NCI-H2029 (cell line): ENCODE results near the gene TEX11.
"Not testable (repeated sequence)": the region's sequence is repeated elsewhere in the genome, so short reads cannot be mapped to it uniquely, and the experiment has no call there.

Experiments
- DNase-seq: peaks from one replicate; lab custom pipeline; 2025; lab: John Stamatoyannopoulos, UW

The TEX11 gene

GRCh38 chrX:70755850-70756249 lies 152.7 kb downstream of the TEX11 start:
- no peak for DNase-seq

DNA sequence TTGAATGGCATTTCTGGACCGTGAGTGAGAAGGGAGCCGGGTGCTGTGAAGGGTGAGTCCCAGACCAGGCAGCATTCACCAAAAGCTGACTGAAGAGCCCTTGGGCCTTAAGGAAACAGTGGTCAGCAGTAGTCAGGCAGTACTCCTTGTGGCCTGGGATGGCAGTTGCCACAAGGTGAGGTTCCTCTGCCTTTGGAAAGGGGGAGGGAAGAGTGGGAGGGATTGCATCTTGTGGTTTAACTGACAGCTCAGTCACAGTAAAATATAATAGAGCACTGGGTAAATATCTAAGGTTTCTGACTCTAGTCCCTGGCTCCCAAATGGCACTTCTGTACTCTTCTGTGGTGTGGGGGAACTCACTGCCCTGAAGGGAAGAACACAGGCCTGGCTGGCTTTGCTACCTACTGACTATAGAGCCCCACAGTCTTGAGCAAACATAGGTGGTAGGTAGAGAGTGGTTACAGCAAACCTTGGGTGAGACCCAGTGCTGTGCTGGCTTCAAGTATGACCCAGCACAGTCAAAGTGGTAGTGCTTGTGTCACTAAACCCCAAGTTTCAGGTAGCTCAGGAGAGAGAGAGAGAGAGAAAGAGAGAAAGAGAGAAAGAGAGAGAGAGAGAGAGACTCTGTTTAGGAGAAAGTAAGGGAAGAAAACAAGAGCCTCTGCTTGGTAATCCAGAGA lies 154.2 kb downstream of the TEX11 start:
- DNase-seq: no peak

DNA sequence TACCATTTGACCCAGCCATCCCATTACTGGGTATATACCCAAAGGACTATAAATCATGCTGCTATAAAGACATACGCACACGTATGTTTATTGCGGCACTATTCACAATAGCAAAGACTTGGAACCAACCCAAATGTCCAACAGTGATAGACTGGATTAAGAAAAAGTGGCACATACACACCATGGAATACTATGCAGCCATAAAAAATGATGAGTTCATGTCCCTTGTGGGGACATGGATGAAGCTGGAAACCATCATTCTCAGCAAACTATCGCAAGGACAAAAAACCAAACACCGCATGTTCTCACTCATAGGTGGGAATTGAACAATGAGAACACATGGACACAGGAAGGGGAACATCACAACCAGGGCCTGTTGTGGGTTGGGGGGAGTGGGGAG lies 174.7 kb downstream of the TEX11 start:
- not testable (repeated sequence) for DNase-seq

- DNase-seq: not testable (repeated sequence)
Measured at GRCh38 chrX:70727961-70728360, 180.6 kb downstream of the TEX11 start.

GRCh38 chrX:70720721-70721120 lies 187.8 kb downstream of the TEX11 start:
- DNase-seq: no peak

DNA sequence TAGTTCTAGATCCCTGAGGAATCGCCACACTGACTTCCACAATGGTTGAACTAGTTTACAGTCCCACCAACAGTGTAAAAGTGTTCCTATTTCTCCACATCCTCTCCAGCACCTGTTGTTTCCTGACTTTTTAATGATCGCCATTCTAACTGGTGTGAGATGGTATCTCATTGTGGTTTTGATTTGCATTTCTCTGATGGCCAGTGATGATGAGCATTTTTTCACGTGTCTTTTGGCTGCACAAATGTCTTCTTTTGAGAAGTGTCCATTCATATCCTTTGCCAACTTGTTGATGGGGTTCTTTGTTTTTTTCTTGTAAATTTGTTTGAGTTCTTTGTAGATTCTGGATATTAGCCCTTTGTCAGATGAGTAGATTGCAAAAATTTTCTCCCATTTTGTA lies 197.2 kb downstream of the TEX11 start:
- not testable (repeated sequence) for DNase-seq

DNA sequence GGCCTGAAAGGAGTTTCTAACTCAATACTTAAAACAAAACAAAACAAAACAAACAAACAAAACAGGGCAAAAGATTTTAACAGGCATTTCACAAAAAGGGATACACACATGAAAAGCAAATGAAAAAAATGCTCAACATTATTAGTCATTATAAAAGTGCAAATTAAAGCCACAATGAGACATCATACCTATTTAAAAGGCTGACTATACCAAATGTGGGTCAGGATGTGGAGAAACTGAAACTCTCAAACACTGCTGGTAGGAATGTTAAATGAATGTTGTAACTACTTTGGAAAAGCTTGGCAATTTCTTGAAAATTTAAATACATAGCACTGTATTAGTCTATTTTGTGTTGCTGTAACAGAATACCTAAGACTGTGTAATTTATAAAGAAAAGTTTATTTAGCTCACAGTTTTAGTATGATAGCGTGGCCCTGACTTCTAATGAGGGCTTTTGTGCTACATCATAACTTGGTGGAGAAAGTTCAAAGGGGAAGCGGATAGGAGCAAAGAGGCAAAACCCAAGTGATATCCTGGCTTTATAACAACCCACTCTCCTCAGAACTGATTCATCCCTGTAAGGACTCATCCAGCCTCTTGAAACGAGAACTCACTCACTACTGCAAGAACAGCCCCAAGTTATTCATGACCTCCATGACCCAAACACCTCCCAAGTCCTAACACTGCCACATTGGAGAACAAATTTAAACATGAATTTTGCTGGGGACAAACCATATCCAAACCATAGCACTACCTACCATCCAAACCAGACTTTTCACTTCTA lies 214.0 kb downstream of the TEX11 start:
- DNase-seq: no peak

DNA sequence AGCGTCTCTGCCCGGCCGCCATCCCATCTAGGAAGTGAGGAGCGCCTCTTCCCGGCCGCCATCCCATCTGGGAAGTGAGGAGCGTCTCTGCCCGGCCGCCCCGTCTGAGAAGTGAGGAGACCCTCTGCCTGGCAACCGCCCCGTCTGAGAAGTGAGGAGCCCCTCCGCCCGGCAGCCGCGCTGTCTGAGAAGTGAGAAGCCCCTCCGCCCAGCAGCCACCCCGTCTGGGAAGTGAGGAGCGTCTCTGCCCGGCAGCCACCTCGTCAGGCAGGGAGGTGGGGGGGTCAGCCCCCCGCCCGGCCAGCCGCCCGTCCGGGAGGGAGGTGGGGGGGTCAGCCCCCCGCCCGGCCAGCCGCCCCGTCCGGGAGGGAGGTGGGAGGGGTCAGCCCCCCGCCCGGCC lies 229.1 kb downstream of the TEX11 start:
- not testable (repeated sequence) for DNase-seq

DNA sequence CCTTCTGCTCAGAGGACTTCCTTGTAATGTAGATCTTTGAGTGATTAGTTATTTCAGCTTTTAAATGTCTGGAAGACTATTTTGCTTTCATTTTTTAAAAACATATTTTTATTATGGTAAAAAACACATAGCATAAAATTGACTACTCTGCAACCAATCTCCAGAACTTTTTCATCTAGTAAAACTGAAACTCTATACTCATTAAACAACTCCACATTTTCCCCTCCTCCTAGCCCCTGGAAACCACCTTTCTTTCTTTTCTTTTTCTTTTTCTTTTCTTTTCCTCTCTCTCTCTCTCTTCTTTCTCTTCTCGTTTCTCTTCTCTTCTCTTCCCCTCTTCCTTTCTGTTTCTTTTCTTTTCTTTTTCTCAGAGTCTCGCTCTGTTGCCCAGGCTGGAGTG lies 233.2 kb downstream of the TEX11 start:
- DNase-seq: no peak

DNA sequence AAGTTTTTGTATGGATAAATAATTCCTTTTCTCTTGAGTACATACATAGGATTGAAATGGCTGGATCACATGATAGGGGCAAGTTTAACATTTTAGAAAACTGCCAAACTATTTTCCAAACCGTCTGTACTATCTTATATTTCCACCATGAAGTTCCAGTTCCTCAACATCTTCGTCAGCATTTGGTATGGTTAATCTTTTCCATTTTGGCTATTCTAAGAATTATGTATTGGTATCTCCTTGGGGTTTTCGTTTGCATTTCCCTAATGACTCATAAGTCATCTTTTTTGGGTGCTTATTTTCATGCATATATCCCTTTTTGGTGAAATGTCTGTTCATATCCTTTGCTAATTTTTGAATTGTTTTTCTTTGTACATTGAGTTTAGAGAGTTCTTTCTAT lies 236.2 kb downstream of the TEX11 start:
- DNase-seq: no peak

DNA sequence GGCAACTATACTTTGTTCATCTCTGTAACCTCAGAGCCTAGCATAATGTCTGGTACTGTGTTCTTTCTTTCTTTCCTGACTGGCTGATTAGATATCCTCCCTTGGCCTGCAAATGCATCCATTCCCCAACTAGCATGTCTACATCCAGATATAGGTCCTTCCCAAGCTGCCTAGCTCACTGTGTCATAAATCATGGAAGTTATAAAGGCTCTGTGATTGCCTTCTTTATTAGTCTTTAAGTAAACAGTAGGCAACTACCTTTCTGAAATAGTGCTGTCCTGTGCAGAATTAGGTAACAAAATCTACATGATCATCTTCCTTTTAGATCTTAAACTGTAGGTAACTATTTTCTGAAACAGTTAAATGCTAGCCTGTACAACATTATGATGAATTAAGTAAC lies 239.4 kb downstream of the TEX11 start:
- DNase-seq: no peak

DNA sequence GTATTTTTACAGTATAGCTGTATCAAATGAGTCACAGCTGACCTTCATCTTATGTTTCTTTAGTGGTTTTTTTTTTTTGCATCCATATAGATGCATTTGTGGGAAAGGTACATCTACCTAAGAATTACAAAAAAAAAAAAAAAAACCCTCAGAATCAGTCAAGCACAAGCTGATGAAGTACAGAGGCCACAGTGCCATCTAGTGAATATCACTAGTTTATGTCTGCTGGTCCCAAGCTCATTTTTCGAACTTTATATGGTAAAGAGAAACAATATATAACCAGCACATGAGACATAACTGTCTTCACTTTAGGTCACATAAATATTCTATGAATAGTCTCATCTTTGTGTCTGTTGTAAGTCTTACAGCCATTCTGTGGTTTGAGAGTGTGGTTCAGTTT lies 243.8 kb downstream of the TEX11 start:
- peak; percentile 4 for DNase-seq

DNA sequence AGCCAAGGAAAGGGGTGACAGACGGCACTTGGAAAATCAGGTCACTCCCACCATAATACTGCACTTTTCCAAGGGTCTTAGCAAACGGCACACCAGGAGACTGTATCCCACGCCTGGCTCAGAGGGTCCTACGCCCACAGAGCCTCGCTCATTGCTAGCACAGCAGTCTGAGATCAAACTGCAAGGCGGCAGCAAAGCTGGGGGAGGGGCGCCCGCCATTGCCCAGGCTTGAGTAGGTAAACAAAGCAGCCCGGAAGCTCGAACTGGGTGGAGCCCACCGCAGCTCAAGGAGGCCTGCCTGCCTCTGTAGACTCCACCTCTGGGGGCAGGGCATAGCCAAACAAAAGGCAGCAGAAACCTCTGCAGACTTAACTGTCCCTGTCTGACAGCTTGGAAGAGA lies 247.4 kb downstream of the TEX11 start:
- DNase-seq: not testable (repeated sequence)

DNA sequence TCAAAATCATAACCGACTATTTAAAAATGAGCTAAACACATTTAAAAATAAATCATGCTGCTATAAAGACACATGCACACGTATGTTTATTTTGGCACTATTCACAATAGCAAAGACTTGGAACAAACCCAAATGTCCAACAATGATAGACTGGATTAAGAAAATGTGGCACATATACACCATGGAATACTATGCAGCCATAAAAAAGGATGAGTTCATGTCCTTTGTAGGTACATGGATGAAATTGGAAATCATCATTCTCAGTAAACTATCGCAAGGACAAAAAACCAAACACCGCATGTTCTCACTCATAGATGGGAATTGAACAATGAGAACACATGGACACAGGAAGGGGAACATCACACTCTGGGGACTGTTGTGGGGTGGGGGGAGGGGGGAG lies 251.0 kb downstream of the TEX11 start:
- DNase-seq: not testable (repeated sequence)

DNA sequence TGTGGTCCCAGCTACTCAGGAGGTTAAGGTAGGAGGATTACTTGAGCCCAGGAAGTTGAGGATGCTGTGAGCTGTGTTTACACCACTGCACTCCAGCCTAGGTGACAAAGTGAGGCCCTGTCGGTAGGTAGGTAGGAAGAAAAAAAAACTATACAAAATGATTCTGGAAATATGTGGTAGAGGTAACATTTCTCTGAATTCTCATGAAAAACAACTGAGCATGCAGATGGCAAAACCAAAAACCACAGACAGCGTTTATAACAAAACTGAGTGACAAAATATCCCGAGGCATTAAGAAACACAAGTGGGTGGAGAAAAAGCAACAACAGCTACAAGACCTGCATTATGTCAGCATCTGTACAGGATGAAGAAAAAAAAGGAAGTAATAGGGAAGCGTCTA lies 252.2 kb downstream of the TEX11 start:
- no peak for DNase-seq

GRCh38 chrX:70647910-70648309 lies 260.6 kb downstream of the TEX11 start:
- DNase-seq: not testable (repeated sequence)

- no peak for DNase-seq
Measured at GRCh38 chrX:70636218-70636617, 272.3 kb downstream of the TEX11 start.

DNA sequence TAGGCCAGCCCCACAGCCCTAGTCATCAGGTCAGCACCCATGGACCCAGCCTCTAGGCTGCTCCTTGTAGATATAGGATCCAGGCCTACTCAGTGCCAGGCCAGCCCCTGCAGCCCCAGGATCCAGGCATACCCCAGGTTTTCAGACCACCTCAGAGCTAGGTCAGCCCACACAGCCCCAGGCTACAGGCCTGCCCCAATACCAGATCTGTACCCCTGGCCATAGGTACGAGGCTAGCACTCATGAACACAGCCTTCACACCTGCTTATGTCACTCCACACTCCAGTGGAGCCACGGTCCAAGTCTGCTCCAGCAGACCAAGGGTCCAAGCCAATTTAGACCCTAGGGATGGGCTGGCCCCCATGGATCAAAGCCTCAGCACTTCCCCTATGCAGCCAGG lies 272.8 kb downstream of the TEX11 start:
- DNase-seq: no peak

- DNase-seq: no peak
Measured at GRCh38 chrX:70635227-70635626, 273.3 kb downstream of the TEX11 start.

- no peak for DNase-seq
Measured at GRCh38 chrX:70621743-70622142, 286.8 kb downstream of the TEX11 start.

GRCh38 chrX:70618467-70618866 lies 290.0 kb downstream of the TEX11 start:
- DNase-seq: no peak

- no peak for DNase-seq
Measured at GRCh38 chrX:70613295-70613694, 295.2 kb downstream of the TEX11 start.

DNA sequence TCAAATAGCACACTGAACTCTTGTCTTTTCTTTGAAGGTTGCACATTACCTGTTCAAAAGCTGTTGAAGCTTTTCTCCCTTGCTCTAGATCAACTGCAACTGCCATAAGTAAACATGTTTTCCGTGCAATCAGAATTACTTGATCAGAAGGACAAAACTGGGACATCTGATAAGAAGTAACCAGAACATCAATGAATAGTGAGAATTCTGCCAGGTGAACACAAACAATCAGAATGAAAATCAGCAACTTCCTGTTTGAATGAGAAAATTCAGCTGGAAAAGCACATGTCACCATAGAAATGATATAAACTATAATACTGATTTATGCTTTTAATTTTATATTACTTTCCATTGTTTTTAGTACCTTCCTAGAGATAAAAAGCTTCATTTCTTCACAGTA lies 303.2 kb downstream of the TEX11 start:
- no peak for DNase-seq

DNA sequence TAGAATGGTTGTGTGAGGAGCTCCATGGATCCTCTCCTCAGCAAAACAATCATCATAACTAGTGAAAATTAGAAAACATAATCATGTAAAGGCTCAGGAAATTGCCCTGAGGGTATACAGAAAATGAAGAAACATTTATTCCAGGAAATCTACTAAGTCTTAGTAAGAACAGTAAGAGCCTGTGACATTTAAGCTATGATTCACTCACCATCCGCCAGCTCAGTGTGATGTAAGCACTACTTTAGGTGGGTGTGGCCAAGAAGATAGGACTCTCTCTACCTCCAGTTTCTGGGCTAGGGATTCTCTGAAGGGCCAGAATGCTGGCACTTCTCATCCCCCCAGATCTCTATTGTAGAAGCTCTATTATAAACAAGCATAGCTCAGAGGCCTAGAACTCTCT lies 316.4 kb downstream of the TEX11 start:
- no peak for DNase-seq
